NCI-H2081 treated with DMSO at 0.1 percent for 48 hours (cell line): ENCODE measurements around the gene IGF2BP1.

Source experiments
- DNase-seq: peaks from one replicate; lab custom pipeline; 2025; lab: John Stamatoyannopoulos, UW

The IGF2BP1 gene

GRCh38 chr17:48997103-48997826 lies at the start of gene IGF2BP1:
Gene IGF2BP1 (plus strand): TSS chr17:48997385. CDS start chr17:48997746, 361 bp downstream.
- no peak for DNase-seq

- DNase-seq: no peak
Measured at GRCh38 chr17:48951572-48951971, 45.6 kb upstream of the IGF2BP1 start.

- no peak for DNase-seq
Measured at GRCh38 chr17:48952904-48953303, 44.3 kb upstream of the IGF2BP1 start.

DNA sequence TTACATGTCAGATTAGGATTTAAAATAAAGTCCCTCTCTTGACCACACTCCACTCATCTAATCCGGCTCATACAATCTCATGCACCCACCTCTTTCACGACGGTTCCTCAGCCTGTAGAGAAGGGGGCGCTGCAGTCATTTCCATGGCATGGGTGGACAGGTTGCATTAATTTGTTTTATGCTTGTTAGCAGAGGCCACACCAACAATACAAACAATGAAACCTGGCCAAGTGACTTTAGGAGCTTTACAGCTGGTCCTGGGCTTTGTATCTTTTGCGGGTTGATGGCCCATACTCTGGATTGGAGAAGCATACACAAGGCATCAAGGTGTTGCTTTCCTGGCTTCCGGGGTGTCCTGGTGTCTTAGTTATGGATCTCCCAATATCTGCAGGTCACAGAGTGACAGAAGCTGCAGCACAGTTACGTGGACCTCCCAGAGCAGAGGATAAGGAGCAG lies 42.9 kb upstream of the IGF2BP1 start:
- no peak for DNase-seq

DNA sequence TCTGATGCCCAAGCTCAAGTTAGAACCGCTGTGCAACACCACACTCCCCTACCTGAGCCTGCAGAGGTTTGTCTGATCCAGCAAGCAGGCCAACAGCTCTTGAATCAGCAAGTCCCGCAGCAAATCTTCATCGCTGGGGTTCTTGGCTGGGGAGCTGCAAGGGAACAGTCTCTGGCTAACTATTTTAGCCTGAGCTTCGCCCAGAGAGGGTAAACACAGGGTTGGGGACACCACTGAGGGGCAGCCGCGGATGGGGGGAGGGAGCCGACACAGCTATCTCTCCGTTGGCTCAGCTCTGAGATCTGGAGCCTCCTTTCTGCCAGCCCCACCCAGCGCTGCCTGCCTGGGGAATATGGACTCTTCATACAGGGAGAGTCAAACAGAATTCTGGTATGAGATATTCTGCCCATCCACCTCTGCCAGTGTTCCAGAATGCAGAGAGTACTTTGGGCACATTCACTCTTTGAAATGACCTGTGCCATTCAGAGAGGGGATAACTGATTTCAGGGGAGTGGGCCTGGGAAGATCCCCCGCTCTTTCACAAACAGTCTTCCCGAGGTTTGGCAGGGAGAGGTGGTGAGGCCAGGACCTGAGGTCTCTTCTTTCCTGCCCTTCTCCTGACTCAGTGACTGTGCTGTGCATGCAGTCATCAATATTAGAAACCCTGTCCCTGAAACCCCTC lies 36.2 kb upstream of the IGF2BP1 start:
- no peak for DNase-seq

DNA sequence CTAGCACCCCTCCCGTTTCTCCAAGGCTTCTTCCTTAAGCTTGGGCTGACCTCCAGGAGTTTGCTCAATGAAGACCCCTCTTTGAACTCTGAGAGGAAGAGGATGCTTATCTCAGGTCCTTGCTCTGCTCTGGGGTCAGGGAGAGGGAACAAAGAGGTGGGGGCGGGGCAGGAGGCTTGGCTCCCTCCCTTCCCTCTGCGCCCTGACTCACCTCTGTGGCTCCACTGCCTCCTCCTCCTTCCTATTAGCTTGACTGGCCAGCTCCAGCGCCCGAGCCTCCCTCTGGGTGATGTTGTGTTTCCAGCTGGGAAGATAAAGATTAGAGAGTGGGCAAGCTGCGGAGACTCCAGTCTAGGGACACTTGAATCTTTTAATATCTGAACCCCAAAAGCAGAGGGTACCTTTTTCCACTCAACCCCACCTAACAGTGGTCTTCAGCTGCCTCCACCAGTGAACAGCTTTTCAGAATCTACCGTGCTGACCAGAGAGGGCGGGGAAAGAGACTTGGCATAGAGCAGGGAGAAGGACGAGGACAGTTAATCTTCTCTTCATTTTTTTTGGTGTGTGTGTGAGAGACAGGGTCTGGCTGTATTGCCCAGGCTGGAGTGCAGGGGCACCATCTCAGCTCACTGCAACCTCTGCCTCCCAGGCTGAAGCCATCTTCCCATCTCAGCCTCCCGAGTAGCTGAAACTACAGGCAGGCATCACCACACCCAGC lies 35.5 kb upstream of the IGF2BP1 start:
- no peak for DNase-seq

DNA sequence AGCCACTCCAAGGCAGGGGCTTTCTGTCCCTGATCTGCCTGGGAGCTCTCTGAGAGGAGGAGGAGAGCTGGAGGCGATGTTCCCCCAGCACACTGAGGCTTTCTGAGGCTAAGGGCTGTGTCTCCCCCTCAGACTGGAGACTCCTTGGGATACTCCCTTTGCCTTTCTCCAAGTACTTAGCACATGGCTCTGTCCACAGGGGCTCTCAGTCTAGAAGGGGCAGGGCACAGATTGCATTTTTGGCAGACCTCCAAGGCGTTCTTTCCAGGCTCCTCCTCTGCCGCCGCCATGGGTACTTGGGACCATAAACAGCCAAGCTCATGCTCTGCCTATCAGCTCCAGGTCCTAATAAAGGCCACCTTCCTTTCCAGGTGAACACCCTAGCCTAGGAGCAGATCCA lies 27.0 kb upstream of the IGF2BP1 start:
- no peak for DNase-seq

GRCh38 chr17:48970865-48971687 lies 26.1 kb upstream of the IGF2BP1 start:
- no peak for DNase-seq

GRCh38 chr17:48972749-48973097 lies 24.5 kb upstream of the IGF2BP1 start:
- DNase-seq: no peak

DNA sequence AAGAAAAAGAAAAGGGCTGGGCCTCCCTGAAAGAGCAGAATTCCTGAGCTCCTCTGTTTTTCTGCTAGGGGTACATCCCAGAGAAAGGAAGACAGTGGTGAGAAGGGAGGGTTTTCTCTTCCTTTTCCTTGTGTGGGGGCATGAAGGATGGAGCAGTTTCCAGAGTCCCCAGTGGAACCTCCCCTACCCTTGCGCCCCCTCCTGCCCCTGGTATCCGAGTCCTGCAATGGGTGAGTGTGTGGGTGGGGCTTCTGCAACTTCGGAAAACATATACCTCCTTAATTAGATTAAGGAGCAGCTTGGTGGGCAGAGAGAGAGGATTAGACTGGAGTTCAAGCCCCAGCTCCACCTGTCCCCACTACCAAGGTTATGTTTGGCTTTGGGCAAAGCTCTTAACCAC lies 23.4 kb upstream of the IGF2BP1 start:
- no peak for DNase-seq

DNA sequence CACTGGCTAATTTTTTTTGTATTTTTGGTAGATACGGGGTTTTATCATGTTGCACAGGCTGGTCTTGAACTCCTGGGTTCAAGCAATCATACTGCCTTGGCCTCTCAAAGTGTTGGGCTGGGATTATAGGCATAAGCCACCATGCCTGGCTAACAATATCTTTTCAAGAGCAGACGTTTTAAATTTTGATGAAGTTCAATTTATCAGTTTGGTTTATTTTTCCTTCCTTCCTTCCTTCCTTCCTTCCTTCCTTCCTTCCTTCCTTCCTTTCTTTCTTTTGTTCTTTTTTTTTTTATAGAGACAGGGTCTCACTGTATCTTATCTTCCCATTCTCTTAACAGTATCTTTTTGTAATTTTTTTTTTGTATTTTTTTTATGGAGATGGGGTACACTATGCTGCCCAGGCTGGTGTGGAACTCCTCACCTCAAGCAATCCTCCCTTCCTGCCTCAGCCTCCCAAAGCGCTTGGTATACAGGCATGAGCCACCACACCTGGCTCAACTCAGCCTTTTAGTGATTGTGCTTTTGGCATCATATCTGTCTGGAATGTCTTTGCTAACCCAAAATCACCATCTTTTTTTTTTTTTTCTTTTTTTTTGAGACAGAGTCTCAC lies 15.2 kb upstream of the IGF2BP1 start:
- DNase-seq: no peak

DNA sequence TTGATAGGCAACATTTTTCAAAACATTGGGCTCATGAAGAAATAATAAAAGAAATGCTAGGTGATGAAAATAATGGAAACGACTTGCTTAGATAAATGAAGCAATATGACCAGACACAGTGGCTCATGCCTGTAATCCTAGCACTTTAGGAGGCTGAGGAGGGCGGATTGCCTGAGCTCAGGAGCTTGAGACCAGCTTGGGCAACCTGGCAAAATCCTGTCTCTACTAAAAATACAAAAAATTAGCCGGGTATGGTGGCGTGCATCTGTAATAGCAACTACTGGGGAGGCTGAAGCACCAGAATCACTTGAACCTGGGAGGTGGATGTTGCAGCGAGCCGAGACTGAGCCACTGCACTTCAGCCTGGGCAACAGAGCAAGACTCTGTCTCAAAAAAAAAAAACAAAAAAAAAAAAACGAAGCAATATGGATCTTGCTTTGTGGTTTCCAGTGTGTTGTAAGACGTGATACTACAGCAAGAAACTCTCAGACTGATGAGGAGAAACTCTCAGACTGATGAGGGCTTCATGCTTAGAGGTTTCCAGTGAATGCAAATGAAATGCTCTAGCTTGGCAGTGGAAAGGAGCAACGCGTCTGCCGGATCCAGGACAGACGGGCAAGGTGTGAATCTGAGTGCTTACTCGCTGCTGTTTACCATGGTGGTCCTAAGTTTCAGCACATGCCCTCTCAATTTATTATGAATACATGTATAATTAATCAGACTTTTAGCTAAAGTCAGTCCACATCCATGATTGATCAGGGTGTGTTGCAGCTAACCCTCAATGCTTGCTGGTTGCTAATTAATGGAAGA lies 11.5 kb upstream of the IGF2BP1 start:
- no peak for DNase-seq

- no peak for DNase-seq
Measured at GRCh38 chr17:48989100-48989499, 8.1 kb upstream of the IGF2BP1 start.

DNA sequence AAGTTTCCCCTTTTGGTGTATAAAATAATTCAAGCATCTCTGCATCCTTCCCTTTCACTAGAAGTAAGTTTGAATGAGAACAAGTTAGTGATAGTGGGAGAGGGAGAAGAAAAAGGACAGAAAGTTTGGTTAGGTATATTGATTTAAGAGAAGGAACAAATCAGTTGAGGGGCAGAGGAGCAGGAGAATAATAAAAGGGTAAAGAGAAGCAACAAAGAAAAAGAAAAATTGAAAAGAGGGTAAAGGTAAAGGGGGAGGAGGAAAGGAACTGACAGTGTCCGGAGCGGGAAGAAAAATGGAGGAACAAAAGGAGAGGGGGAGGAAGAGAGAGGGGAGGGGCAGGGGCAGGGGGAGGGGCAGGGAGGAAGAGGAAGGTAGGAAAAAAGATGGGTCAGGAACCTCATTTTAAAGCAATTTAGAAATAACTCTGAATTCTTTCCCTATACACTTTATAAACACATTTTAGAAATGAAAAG lies 6.3 kb upstream of the IGF2BP1 start:
- DNase-seq: no peak

GRCh38 chr17:48992444-48992843 lies 4.7 kb upstream of the IGF2BP1 start:
- DNase-seq: no peak

DNA sequence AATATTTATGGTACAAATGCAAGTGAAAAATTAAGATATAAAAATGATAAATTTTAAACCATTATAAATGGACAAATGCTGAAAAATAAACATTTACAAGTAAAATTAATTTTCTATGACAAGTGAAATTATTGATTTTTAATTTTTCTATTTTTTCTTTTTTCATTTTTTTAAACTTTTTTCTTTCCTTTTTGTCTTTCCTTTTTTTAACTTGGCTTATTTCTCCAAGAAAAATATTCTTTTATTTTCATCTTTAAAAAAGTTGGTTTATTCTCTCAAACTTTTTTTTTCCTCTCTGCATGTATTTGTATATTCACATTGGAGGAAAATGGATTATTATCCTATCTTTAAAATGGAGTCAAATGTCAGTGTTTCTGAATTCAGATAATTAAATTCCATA lies 3.9 kb upstream of the IGF2BP1 start:
- no peak for DNase-seq

DNA sequence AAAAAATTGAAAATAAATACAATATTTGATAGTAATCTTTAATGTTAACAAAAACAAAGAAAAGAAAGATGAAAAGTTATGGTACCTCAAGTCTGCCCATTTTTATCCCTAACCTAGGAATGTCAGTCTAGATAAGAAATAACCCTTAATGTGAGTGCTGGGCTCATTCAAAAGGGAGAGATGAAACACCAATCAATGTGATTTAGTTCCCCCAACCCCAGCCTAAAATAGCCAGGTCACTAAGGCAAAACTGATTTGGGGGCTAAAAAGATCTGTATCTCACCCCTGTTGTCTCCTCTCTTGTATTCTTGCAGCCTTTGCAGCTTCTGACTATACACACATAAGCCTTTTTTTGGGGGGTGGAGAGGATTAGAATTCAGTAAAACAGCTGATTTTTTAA lies 3.2 kb upstream of the IGF2BP1 start:
- DNase-seq: no peak

GRCh38 chr17:48994549-48995303 lies 2.5 kb upstream of the IGF2BP1 start:
- DNase-seq: no peak

GRCh38 chr17:48995304-48995973 lies 1.7 kb upstream of the IGF2BP1 start:
- no peak for DNase-seq
